NT2/D1 (cell line): ENCODE measurements around the gene EPHA1.

Experiments
- SUZ12 ChIP-seq: IDR thresholded peaks from 2 replicates; pipeline ENCODE4 v1.6.1; 2011; ENCODE audit not compliant: insufficient read length, insufficient read depth; ENCODE audit errors: extremely low read depth
- YY1 ChIP-seq: IDR thresholded peaks from 2 replicates; pipeline ENCODE4 v1.6.1; 2011; ENCODE audit not compliant: insufficient read length, insufficient read depth
- ZNF274 ChIP-seq: IDR thresholded peaks from 2 replicates; pipeline ENCODE4 v1.6.1; 2011; ENCODE audit warnings: mild to moderate bottlenecking, low read depth, low read length

- no peak for TF ChIP-seq SUZ12
- TF ChIP-seq YY1 = no peak
- no peak for TF ChIP-seq ZNF274
Measured at GRCh38 chr7:143369678-143370651, 38.7 kb downstream of the EPHA1 start.
